Measurements from ENCODE around the gene FXYD2.

FXYD2 gene

DNA sequence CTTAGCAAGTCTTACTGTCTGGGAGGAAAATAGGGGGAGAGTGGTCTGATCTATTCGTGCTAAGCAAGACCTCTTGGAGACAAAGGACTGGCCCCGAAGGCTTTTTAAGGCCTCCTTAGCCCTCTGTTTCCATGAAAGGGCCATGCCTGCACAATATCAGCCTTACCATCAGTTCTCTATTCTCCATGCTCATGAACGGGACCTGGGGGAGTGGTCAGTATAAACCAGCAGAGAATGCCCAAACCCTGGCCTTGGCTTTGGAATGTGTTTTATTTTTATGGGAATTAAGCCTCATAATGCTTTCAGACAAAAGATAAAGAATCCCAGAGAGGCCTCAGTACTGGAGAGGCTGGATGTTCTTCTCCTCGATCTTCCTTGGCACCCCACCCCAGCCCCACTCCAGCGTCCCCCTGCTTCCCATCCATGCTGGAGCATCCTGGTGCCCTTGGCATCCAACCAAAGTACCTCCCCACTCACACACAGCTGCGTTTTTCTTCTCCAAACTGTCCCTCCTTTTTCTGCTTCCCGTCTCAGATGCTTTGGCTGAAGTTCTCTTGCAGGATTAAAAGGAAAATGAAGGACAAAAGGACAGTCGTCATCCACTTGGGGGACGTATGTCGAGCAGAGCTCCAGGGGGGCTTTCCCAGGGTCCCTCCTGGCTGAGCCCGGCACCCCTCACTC, 33.3 kb upstream of the FXYD2 start:
- no peak for DNase-seq

DNA sequence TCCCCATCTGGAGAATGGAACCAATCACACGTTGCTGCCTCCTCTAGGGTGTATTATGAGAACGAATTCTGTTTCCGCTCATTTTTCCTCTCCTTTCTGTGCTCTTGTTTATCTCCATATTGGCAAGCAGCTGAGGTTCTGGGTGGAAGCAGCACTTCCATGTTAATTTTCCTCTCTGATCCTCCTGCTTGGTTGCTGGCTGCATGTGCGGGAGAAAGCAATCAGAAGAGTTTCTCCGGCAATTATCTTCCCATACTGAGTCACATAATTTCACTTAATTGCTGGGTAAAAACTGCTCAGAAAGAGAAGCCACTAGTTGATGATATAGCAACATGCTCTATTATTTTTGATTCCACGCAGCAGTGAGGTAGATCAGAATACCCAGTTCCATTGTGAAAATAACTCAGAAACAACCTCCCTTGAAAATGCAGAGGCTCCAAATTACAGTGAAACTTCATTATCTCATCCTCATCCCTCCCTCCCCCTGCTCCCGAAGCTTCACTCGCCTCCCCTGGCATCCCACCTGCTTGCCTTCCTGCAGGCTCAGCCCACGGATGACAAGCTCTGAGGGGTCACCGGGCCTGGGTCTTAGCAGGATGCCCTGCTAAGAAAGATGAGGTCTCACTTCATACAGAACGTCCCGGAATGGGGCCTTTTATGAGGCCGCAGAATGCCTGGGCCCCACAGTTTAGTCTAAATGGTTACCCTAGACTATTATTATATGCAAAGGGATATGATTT, 31.5 kb upstream of the FXYD2 start:
- no peak for DNase-seq

DNA sequence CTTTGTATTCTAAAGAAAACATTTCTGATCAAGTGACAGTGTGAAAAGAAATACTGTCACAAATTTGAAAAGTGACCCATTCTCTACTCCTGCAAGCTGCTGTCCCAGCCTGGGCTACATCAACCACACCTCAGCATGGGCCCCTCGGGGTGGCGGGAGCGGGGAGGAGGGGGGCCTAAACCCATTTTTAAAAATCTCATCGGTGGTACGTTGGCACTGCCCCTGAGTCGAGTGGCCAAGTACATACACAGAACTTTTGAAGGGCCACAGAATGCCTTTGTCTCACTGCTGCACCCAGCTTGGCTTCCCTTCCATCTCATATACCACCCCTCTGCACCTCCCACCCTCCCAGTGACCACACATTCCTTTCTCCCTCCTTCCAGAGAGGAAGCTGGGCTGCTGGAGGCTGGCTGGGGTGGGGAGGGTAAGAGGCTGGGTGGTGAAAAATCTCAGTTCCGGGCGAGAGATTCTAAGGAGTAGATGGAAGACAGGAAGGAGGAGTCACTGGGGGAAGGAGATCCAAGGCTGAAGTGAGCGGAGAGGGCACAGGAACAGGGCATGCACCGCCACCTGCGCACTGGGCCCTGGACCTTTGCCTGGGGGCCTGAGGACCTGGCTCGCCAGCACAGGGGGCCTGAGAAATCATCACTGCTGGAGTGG, 30.8 kb upstream of the FXYD2 start:
- no peak for DNase-seq

DNA sequence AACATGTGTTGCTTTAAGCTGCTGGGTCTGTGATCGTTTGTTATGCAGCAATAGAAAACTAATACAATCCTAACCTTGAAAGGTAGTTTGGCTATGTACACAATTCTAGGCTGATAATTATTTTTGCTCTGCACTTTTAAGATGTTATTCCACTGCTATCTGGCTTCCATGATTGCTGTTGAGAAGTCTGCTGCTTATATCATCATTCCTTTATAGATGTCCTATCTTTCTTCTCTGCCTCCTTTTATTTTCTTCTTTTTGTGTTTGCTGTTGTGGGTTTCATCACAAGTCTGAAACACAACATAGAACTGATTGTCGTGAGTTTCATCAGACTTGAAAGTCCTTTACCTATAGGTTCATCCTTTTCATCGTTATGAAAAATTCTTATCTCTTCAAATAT, 27.8 kb upstream of the FXYD2 start:
- no peak for DNase-seq

DNA sequence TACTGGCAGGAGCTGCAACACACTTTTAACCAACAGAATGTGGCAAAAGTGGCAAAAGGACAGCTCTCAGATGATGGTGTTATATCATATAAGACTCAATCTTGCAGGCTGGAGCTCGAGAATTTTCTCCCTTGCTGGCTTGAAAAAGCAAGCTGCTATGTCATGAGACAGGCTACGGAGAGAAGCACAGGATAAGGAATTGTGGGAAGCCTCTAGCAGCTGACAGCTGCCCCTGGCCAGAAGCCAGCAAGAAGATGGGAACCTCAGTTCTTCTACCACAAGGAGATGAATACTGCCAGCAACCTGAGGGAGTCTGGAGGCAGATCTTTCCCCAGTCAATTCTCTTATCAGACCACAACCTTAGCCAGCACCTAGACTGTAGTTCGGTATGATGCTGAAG, 27.3 kb upstream of the FXYD2 start:
- no peak for DNase-seq

DNA sequence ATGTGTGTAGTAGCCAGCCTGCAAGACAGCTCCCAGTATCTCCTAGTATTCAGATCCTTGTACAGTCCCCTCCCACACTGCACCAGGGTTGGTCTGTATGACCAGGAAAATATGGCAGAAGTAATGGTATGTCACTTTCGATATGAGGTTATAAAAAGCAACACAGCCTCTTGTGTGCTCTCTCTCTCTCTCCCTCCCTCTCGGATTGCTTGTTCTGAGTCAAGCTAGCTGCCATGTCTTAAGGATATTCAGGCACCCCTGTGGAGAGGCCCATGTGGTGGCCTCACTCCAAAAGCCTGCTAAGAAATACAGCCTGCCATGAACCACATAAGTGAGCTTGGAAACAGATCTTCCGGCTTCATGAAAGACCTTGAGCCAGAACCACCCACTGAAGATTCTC, 26.6 kb upstream of the FXYD2 start:
- DNase-seq = no peak

DNA sequence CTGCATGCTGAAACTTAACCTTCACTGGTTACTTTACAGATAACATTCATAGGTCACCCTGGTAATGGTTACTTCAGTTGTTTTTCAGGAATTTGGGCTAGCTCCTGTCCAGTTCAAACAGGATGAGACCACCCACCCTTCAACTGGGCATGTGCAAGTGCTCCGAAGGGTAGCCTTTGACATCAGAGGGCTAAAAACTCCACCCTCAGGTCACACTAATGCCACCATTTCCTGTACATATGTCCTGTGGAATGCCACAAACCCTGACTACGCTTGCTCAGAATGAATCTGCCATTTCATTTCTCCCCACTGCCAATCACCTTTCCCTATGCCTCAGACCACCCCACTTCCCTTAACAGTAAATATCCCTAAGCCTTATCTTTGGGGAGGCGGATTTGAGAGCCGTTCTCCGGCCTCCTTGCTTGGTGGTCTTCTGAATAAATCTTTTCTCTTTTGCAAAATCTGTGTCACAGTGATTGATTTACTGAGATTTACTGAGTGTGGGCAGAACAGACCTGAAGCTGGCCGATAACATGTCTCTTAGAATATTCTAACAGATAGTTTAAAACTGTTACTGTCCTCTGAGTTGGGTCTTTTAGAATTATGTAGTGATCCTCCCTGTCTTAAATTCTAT, 25.4 kb upstream of the FXYD2 start:
- DNase-seq = no peak

DNA sequence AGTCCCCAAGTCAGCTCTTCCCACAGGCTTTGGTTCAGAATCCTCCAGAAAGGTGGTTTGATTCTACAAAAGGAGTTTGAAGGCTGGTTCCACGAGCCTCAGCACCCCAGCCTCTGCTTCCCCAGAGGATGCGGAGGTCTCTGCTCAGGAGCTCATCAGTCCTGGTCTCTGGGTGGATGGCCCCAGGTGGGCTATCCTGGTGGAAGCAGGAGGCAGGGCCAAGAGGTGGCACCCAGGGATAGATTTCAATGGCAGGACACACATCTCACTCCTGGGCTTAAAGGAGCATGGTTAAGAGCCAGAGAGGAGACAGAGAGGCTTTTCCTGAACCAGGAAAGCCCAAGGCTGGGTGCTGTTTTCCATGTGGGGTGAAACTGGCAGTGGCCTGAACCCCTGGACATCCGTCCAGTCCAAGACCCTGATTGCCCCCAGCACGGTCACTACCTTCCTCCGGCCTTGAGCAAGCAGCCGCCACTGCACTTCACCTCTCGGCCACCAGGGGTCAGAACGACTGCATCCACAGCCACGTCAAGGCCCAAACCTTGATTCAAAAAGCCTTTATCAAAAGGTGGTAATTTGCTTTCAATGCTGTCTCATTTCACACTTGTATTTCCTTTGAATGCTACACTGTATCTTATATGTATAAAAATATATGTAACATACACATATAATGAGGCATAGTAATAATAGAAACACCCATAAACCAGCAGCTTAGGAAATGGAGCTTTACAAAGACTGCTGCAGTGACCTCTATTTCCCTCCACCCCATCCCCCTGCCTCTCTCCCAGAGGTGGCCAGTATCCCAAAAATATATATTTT, 19.3 kb upstream of the FXYD2 start:
- DNase-seq = peak; percentile 71 to 82

DNA sequence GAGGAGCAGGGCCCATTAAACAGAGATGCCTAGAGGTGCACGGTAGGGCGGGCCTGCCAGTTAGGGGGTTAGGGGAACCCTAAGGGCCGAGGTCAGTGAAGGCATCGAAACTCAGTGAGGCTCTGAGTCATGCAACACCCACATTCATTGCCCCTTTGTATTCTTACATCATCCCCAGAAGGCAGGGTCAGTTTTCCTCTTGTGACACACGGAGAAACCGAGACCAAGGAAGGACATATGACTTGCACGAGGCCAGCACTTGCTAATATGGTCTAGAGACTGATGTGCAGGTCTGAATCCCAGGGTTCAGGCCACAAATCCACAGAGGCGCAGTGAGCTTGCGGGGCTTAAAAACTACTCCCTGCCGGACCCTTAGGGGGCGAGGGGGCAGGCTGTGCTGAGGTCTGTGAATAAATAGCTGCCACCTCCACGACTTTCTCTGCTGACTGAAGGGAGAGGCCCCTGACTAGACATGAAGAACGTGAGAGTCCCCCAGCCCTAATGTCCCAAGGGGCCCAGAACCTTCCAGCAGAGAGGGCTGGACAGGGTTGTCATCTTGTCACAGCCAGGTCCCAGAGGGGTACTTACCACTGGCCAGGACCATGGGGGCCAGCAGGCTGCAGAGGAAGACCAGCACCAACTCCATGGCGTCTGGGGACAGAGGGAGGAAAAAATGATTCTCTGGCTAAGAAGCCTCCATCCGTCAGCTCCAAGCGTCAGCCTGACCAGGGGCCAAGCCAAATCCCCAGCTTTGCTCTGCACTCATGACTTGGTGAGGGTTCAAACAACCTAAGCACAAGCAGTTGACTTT, 17.8 kb upstream of the FXYD2 start:
- DNase-seq = peak in 1 of 2 donors; percentile 69

DNA sequence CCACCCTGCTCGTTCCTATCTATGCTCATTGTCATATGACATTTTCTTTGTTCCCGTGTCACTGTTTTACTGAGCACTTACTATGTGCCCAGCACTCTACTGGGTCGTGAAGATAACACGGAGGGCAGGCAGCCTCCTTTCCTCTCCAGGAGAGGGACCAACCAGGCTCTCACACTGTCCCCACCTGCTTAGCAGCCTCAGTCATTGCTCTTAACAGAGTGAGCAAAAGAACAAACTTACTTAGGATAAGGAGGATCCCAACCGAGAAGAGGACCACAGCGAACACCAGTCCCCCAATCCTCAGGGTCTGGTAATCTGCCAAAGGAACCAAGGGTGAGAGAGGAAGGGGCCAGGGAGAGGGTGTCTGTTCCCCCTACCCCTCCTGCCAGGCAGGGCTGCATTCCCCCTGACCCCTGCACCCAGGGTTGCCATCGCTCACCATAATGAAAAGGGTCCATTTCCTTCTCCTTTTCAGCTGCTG, 17.0 kb upstream of the FXYD2 start:
- DNase-seq = no peak

DNA sequence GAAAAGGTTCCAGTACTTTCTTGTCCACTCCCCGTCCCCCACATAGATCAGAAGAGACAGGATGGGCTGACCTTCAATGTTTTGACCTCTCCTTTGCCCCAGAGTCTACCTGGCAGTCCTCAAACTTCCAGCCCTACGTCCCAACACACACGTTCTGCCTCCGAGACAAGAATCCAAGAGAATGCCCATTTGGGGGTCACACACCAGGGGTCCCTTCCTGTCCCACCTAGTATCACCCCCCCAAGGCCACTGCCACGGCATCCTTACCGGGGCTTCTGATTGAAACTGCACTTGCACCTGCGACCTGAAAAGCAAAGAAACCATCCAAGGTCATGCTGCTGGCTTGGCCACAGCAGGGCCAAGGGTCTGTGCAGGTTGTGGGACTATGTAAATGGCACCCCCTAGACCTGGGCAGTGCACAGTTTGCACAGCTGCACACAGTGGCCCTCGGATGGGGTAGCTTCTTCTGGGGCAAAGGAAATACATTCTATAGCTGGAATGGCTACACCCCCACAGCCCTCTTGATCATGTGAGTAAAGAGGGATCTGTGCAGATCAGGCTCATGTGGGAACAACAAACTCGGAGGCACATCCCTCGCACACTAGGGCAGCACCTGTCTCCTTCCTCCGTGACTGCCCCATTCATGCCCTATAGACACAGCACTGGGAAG, 16.5 kb upstream of the FXYD2 start:
- no peak for DNase-seq

DNA sequence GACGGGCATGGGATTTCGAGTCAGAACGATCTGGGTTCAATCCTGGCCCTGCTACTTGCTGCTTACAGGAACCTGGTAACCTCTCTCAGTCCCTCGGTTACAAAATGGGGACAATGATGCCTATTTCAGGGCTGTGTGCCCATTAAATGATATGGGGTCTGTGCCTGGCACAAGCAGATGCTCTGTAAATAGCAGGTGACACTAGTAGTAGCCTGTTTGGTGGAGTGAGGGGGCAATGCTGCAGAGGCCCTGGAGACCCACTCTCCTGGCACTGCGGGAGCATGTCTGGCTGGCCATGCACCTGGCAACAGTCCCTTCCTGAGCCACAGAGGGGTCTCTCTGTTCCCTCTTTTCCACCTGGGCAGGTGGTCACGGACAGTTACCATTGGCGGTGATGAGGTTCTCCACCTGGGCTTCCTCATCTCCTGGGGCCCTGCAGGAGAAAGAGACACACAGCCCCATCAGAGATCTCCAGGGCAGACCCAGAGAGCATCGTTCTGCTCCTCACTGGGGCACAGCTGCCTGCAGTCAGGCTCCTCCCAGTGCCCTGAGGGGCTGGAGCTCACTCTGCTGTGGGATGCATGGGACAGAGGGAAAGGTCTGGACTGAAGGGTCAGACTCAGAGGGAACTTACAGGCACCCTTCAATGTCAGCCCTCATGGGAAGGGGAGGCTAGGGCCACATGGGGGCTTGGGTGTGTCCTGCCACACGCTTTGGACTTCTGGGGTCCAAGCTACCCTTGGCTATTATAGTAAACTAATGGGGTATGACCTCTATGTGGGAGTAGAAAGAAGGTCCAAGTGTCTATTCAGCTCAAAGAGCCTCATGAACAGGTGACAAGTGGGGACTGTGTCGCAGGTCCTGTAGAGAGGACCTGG, 15.6 kb upstream of the FXYD2 start:
- DNase-seq = no peak

DNA sequence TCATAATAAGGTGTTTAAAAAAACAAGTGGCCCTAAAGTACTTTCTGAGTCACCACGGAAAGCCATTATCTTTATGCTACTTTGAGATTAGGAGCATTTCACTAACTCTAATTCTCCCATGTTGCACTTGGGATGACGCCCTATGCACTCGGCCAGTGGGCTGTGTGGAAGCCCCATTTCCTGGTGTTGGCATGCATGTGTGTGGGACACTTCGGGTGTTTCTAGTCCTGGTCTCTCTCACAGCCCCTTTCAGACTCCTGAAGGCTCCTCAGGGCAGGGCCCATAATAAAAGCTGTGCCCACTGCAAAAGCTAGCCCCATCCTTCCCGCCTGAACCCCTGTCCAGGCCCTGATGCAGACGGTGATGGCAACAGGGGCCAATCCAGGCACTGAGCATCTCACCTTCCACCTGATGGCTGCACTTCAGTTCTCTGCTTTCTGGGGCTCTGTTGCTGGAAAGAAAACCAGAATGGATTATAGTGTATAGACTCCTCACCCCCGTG, 14.9 kb upstream of the FXYD2 start:
- no peak for DNase-seq

DNA sequence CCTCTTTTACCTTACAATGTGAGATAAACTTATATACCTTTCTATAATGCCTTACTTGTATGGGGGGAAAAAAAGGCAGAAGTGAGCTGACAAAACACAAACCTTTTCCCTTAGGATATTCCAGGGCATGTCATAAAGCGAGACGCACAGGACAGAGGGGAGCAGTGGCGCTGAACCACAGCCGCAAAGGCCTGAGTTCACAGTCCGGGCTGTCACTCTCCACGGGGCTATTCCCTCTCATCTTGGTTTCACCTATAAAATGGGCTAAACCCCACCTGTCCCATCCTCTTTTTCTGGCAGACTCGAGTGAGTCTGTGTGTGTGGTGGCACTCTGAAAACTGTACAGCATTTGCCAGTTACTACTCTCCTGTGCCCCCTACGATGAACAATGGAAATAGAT, 14.4 kb upstream of the FXYD2 start:
- no peak for DNase-seq

DNA sequence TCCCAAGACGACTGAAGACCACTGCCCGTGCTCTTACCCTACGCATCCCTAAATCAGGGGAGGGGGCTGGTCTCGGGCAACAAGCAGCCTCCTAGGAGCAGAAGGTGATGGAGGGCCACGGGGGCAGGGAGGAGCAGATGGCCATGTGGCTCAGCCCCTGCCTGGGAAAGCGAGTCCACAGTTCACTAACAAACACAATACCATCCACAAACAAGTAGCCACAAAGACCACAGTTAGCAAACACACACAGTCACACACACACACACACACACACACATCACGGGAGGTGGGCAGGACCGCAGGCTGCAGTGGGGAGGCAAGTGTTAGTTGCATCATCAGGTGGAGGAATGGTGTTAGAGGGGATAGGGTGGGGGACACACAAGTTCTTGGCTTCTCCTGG, 13.2 kb upstream of the FXYD2 start:
- no peak for DNase-seq

DNA sequence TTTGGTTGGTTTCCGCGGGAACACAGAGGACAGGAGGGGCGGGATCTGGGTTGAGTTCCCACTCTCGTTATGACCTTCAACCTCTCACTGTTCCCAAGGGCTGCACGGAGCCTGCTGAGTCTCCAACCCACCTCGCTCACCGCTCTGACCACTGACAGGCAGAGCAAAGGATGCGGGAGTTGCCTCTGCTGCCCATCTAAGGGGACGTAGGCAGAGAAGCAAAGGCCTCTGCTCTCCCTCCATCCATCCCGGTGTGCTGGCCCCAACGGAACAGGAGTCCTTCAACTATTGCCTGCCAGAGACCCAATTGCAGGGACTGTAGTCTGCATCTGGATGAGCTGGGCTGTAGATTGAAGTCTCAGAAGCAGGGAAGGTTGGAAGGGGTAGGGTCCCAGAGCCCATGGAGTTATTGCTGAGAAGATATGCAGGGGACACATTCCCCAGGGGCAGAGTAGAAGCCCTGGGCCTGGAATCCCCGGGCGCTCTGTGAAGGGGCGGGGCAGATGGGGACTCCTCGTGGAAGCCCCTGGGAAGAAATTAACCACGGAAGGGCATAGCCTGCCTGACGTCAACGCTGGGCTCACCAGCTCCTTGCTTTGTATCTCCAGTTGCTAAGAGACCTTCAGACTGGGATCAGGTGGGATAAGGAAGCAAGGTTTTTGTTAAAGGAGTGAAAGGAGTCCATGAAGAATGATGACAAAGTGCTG, 12.7 kb upstream of the FXYD2 start:
- DNase-seq = no peak

DNA sequence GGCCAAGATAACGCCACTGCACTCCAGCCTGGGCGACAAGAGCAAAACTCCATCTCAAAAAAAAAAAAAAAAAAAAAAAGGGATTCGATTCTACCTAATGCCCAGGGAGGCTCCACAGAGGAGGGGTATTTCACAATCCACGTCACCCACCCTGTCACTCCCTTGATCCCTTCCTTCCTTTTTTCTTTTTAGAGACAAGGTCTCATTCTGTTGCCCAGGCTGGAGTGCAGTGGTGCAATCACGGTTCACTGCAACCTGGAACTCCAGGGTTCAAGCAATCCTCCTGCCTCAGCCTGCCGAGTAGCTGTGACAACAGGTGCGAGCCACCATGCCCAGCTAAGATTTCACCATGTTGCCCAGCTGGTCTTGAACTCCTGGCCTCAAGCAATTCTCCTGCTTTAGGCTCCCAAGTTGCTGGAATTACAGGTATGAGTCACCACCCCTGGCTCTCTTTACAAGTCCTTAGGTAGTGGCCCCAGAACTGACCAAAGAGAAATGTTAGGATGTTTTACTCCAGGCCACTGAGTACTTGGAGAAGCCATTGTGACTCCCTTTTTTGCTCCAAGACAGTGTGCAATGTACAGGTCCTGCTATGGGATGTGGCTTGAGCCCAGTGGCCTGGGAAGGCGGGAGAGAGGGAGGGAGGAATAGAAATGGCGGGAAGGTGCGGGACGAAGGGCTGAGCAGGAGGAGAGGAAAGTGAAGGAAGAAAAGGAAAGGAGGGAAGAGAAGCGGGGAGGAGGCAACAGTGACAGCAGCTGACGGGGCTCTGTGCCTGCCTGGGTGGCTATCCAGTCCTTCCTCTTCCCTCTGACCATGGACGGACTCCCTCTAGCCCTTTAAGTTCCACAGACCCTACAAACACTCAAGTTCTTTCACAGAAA, 11.8 kb upstream of the FXYD2 start:
- DNase-seq = peak in 1 of 2 donors; percentile 46

DNA sequence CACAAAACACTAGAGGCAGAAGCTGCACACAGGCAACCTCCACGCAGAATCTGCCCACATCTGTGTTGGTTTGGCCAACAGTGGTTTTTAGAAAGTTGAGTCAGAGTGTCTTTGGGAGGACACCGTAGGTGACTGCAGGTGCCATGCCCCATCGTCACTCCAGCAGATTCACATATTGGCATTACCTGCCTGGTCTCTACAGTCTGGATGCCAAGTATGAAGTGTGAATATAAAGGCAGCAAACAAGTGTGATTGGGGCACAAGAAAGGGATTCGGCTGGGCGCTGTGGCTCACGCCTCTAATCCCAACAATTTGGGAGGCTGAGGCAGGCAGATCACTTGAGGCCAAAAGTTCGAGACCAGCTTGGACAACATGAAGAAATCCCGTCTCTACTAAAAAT, 11.0 kb upstream of the FXYD2 start:
- no peak for DNase-seq

All from CD4-positive, alpha-beta T cell treated with Interleukin-1 beta for 1 hour (primary cell).